GM19438 (cell line): ENCODE measurements around the gene KLK12.

ENCODE experiments used
- ATAC-seq: cut with Tn5 transposase; IDR thresholded peaks from one replicate; pipeline ENCODE4 v1.9.1; 2021; ENCODE audit warnings: low read depth; ENCODE audit not compliant: unreplicated experiment

KLK12 gene

DNA sequence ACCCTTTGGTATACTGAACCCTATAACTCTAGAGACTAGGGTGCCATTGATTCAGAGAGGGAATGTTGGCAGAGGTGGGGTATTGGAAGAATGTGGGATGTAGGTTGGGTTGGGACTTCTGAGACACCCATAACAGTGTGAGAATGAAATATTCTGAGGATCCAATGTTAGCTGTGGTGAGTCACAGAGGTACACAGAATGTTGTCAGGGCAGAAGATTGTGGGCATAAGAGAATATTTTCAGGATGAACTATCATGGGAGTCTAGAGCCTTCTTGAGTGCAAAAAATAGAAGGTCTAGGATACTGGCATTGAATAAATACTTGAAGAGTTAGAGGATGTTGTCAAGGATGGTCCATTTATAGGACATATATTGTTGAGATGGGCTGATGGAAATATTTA lies 21.1 kb upstream of the KLK12 start:
- ATAC-seq, result no peak

DNA sequence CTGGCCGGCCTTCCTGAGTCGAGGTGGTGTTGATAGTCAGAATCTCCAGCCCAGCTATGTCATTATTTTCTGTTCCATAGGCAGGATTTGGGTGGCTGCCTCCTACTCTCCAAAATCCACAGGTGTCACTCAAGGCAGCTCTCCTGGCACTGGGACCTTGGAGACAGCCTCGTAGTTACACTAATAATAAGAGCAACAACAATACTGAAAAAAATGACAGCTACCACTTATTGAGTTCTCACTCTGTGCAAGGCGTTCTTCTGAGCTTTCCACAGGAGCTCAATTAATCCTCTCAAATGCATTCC lies 12.2 kb upstream of the KLK12 start:
- ATAC-seq, result no peak

DNA sequence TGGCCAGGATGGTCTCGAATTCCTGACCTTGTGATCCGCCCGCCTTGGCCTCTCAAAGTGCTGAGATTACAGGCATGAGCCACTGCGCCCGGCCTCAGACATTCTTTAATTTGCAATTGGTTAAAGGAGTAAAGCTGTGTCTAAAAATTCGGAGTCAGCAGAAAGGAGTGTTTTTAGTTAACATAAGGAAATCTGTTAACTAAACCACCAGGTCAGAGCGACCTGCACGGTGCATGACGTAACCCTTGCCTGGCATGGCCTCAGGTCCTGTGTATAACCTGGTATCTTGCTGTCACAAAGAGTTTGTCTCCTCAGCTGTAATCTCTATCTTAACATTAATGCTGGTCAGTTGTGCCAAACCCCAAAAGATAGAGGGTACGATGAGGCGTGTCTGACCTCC lies 9.5 kb upstream of the KLK12 start:
- ATAC-seq, result no peak

DNA sequence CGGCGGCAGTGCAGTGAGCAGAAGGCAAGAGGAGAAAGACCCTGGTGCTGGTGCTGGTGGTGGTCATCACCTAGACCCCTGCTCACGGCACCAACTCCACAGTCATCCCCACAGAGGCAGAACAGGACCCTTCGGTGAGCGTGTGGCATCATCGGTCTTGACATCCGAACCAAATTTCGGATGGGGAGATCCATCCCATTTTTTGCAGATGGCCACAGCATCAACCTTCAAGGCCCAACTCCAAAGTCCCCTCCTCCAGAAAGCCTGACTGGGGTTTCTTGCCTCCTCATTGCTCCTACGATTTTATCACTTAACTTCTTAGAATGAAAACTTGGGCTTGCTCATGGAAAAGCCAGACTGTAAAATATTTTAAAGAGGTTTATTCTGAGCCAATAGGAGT lies 8.7 kb upstream of the KLK12 start:
- no peak for ATAC-seq

DNA sequence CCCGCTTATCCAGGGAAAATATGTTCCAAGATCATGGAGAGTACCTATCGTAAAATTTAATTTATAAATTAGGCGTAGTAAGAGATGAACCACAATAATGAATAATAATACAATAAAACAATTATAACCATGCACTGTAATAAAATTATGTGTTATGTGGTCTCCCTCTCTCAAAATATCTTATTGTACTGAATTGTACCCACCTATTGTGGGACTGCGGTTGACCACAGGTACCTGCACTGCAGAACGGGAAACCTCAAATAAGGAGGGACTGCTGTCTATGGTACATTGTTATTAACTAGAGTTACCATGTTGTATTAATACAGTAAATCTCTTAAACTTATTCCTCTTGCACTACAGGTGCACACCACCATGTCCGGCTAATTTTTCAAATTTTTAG lies 5.3 kb upstream of the KLK12 start:
- ATAC-seq, result no peak

DNA sequence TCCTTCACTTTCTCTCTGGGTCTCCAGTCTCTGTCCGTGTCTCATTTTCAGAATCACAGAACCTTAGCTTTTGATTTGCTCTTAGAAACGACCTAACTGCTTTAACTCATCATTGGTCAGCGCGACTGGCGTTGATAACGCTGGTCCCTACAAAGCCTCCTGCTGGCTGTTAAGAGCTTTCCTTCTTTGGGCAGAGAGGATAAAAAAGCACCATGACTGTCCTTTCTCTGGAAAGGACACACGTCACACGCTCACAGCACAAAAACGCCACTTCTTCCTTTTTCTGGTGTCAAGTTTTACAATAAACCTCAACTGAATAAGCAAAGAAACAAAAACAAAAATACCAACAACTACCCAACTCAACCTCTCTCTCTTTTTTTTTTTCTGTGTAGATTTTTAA lies 1.7 kb upstream of the KLK12 start:
- no peak for ATAC-seq

DNA sequence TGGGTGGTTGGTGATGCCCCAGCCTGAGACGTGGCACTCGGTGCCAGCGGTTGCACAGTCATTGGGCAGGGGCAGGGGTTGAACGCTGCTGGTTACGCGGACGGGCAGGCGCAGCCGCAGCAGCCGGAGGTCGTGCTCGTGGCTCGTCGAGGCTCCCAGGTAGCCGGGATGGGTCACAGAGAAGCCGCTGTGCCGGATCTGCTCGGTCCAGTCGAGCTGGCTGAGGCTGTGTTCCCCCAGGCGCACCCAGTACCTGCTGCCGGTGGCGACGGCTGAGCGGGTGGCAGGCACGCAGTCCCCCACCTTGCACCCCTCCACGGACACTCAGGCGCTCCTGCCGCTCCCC lies 2.9 kb downstream of the KLK12 start:
- ATAC-seq, result no peak

DNA sequence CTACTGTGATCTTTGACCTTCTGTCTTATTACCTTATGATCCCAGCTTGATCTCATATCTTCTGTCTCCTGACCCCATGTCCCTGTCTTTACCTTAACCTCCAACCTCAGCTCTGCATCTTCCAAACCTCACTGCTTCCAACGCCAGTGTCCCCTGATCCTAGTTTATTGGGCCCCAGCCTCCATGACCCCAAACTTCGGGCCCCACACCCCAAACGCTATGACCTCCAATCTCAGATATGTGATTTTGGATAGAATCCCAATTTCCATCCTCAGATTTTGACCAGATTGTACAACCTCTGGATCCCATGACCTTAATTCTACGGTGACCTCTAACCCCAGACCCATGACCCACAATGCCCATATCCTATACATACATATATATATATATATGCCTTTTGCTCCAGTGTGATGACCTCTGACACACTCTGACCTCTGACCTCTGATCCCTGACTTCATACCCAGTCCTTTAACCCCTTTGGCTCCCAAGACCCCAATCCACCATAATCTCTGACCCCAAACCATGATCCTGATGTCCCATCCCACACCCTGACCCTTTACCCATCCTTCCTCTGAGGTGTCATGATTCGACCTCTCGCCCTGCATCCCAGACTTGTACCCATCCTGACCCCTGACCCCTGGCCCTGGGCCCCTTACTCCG lies 3.5 kb downstream of the KLK12 start:
- ATAC-seq, result no peak

DNA sequence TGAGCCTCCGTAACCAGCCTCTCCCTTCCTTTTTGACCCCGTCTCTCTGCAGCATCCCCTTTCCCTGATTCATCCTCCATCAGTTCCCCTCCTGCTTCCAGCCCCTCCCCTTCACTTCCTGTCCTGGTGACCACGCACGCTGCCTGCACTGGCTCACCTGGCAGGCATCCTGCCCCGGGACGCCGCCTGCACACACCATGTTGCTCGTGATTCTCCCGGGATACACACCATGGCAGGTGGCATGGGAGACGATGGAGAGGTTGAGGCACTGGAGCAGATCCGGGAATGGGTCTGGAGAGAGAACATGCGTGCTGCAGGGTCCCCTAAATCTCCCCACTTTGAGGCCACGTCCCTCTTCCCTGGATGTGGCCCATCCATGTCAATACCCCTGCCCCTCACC lies 4.2 kb downstream of the KLK12 start:
- ATAC-seq, result no peak

DNA sequence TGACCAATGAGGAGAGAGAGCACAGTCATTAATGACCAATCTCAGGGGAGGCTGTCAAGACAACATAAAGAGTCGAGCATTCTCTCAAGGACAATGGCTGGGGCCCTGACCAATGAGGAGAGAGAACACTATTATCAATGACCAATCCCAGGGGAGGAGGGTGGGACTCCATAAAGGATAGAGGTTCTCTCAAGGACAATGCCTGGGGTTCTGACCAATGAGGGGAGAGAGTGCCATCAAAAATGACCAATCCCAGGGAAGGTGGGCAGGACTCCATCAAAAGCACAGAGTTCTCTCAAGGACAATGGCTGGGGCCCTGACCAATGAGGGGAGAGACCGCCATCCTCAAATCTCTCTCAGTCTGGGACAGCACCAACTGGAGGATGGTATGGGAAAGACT lies 5.1 kb downstream of the KLK12 start:
- ATAC-seq, result no peak

DNA sequence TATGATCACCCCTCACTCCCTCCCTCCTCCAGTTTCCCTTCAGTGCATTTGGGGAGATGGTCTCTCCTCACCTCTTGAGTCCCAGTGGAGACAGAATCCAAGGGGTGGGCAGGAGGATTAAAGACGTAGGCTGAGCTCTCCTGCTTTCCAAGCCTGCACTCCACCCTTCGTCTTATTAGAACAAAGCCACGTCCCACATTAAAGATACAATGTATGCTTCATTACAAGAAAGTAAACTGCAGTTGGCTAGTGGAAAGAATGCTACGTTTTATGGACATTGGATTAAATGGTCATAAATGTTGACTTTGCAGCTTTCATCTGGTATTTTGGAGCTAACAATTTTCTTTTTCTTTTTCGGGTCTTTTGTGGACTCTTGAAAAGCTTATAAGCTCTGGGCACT lies 6.9 kb downstream of the KLK12 start:
- no peak for ATAC-seq

DNA sequence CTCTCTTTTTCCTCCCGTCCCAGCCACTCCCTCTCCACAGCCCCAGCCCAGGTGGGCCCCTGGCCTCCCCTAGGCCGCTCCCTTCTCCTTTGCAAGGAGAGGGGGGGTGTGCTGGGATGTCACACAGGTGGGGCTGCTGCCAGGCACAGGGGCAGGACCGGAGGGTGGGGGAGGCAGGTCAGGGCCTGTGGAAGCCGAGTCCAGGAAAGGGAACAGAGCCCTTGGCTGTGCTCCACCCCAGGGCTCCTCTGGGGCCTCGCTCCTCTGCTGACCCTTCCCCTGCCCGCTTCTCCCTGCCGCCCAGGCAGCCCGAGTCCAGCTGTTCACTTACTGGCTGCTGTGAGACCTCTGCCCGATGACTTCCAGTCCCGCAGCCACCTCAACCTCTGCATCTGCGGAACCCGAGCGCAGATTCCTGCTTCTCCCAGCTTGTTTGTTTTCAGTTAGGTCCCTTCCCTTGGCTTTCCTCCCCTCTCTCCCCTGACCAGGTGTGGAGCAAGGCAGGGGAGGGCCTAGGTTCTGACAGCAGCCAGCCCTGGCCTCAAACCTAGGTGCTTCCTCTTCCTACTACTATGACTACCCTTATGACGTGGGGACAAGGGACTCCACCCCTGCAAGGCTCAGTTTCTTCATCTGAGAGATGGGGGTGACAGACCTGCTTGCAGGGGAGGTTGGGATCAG lies 7.5 kb downstream of the KLK12 start:
- no peak for ATAC-seq

DNA sequence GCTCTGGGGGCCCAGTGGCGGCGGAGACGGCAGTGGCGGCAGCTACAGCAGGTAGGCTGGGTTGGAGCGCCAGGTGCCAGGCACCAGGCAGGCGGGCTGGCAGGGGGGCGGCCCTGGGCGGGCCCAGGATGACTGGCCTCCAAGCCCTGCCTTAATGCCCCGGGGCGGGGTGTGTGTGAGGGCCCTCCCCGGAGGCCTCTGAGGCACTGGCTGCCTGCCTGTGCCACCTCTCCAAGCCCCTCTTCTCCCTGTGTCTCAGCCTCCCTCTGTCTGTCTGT lies 8.3 kb downstream of the KLK12 start, which contains the start of gene KLK11:
Gene KLK11 (minus strand): TSS at position 63 of the 278 bp plus-strand sequence. CDS start 985 bp downstream, outside the sequence.
- no peak for ATAC-seq

DNA sequence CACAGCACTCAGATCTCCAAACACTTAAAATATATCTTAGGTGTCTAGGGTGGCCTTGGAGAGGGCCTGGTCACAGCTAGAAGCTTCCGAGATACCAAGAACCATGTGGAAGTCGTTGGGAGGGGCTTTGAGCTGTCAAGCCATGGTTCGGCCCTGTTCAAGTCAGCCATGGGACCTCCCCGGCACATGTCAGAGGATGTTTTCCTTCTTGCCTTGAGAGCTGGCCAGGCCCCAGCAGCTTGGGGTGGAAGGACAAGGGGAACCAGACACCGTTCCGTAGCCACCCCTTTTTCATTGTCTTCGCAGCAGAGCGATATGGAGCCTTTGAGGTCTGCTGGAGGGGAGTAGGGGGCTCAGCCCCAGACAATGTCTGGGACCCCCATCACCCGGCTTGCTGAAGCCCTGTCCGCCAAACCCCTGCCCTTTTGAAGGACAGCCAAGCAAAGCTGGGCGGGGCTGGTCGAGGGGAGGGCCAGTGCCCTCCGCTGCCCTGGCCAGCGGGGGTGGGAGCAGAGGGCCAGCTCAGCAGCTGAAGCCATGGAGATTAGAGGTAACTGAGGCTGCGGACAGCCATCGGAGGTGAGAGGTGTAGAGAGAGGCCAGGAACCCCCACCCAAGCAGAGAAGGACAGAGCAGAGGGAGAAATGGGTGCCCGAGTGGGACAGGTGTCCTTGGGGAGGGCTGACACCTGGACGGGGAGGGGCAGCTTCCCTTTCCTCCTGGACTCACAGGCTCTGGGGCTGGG lies 8.8 kb downstream of the KLK12 start:
- ATAC-seq, result no peak

DNA sequence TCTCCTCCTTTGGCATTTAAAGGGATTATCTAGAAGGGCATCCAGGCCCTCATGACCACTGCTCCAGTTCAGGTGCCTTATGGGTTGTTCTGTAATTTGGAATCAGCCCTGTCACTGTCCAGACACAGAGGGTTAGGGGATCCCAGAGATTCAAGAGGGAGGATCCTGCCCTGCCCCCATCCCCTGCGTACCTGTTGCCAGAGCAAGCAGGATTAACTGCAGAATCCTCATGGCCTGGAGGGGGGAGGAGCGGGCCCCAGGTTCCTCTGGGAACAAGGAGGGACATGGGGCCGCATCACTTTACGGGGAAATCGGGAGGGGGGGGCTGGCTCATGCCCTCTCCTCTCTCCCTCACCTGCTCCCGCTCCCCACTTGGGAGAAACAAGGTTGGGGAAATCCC lies 9.4 kb downstream of the KLK12 start:
- no peak for ATAC-seq

DNA sequence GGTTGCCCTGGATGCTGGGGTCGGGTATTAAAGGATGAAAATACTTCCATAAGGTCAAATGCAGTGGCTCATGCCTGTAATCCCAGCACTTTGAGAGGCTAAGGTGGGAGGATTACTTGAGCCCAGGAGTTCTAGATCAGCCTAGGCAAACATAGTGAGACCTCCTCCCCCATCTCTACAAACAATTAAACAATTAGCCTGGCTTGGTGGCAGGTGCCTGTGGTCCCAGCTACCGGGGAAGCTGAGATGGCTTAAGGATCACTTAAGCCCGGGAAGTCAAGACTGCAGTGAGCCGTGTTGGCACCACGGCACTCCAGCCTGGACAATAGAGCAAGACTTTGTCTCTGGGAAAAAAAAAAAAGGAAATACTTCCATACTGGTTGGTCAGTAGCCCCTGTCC lies 9.9 kb downstream of the KLK12 start:
- no peak for ATAC-seq

DNA sequence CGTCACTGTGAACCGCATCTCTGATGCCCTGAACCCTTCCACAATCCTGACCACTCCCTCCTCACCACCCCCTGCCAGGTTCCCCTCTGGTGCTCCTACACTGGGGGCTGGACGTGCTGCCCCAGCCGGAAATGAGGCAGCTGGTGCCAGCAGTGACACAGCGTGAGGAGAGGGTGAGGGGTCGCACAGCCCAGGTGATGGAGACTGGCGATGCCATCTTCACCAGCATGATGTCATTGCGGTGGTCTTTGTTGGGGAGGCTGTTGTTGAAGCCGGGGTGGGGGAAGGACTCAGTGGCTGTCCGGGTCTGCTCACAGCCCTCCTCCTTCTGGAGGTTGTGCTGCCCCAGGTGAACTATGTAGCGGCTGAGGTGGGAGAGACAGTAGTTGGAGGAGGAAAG lies 10.9 kb downstream of the KLK12 start:
- ATAC-seq, result no peak

DNA sequence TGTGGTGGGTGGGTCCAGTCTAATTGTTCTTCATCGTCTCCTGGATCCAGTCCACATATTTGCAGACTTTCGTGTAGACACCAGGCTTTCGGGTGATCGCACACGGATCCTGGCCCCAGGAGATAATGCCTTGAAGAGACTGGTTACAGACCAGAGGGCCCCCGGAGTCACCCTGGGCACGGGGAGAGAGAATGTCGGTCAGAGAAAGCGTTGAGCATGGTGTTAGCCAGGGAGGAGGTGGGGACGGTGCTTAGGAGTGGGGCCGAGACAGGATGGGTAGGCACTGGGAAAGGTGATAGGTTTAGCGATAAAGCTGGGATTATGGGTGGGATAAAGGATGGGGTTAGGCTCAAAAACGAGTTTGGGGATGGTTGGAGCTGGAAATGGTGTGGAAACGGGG lies 12.3 kb downstream of the KLK12 start:
- ATAC-seq, result no peak

DNA sequence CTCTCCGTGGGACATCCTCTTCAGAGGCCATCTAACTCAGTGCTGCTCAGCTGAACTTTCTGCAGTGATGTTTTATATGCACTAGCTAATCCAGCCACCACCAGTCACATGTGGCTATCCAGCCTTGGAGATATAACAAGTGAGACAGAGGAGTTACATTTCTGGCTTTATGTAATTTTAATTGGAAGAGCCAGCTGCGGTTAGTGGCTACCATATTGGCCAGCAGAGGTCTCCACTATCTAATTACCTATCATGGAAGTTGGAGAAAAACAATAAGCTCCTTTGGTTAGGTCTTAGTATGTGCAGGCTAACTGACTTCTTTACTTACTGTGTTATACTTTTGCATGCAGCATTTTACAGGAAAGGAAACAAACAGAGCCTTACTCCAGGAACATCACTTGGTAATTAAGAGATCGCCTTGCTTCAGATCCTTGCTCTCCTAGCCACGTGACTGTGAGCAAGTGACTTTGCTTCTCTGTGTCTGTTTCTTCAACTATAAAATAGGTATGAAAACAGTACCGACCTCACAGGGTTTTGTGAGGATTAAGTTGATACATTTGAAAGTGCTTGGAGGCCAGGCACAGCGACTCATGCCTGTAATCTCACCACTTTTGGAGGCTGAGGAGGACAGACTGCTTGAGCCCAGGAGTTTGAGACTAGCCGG lies 13.7 kb downstream of the KLK12 start:
- ATAC-seq, result no peak

DNA sequence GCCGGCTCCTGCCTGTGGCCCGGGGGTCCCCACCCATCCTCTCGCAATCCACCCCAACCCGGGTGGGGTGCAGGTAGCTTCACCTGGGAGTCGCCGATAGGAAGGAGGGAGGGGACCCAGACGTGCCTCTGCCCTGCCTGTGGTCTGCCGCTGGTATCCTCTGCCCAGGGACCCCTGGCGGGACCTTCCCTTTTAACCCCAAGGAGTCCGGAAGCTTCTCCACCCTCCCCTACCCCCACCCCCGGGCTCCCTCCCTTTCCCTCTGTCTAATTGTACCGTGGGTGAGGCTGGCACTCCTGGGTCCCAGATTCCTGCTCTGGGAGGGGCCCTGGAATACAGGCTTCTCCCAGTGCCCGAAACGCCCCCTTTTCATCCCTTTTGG lies 15.3 kb downstream of the KLK12 start, which contains the start of gene KLK10:
Gene KLK10 (minus strand): TSS at position 166 of the 382 bp plus-strand sequence. CDS start 579 bp downstream, outside the sequence.
- no peak for ATAC-seq

DNA sequence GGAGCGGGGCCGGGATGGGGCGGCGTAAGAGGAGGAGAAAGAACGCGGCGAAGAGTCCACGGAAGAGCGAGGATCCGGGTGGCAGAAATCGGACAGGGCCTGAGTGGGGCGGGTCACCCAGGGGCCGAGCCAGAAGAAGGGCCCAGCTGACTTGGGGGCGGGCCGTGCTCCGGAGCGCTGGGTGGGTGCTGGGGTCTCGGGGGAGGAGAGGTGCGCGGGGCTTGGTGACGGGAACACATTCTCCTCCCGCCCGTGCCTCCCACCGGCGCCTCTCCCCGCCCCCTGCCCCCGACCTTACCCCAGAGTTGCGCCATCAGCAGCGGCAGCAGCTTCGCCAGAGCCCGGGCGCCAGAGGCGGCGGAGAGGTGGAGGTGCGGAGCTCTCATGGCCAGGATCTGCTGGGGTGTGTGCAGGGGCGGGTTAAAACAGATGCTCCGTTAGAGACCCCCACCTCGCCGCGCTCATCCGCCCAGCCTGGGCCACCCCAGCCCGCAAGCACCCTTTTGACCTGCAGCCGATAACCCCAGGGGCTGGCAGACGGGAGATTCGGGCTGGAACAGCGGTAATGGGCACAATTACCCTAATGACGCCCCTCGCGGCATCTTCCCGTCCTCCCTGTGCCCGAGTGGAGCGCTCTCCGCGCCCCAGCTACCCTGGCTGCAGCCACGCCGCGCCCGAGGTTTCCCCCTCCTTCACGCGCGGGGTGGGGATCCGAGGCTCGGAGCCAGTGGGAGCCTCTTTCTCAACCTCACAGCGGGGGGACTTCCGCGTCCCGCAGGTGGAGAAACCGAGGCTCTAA lies 15.9 kb downstream of the KLK12 start:
- no peak for ATAC-seq
